Adipocyte (in vitro differentiated cells): Measurements from ENCODE around the gene CAMTA1.
"Not testable (repeated sequence)": the region's sequence is repeated elsewhere in the genome, so short reads cannot be mapped to it uniquely, and the experiment has no call there.

Source experiments
- DNase-seq: peaks from one replicate; pipeline ENCODE4 v3.0.0-alpha.2; 2015; ENCODE audit warnings: low read depth
- H3K27me3 ChIP-seq: replicated peaks from 2 replicates; pipeline ENCODE4 v1.7.0; 2013; ENCODE audit warnings: mild to moderate bottlenecking, low read length, moderate library complexity; ENCODE audit not compliant: control insufficient read depth, insufficient read depth
- H3K36me3 ChIP-seq: 2 replicates; pipeline ENCODE4 v1.7.0; 2013; ENCODE audit warnings: low read length, mild to moderate bottlenecking, moderate library complexity; ENCODE audit not compliant: control insufficient read depth, insufficient read depth, severe bottlenecking
- H3K4me1 ChIP-seq: 2 replicates; pipeline ENCODE4 v1.7.0; 2013; ENCODE audit warnings: mild to moderate bottlenecking, low read length, moderate library complexity; ENCODE audit not compliant: control insufficient read depth, insufficient read depth
- H3K4me3 ChIP-seq: 2 replicates; pipeline ENCODE4 v1.7.0; 2013; ENCODE audit warnings: mild to moderate bottlenecking, low read length, moderate library complexity
- H3K9ac ChIP-seq: 2 replicates; pipeline ENCODE4 v1.7.0; 2013; ENCODE audit warnings: mild to moderate bottlenecking, low read length, moderate library complexity
- H3K9me3 ChIP-seq: 2 replicates; pipeline ENCODE4 v1.7.0; 2013; ENCODE audit warnings: mild to moderate bottlenecking, low read length, moderate library complexity; ENCODE audit not compliant: control insufficient read depth

Gene CAMTA1

GRCh38 chr1:6832531-6833188 is 47.4 kb downstream of the CAMTA1 start:
- Histone ChIP-seq H3K9me3 (no peaks in the 10 kb centered on the region), H3K4me3 (no peak overlapping the region), H3K27me3 (no peaks in the 10 kb centered on the region), H3K9ac (no peak overlapping the region), H3K36me3 (peaks cover 3% of the 10 kb centered on the region), H3K4me1 (peaks cover 3% of the 10 kb centered on the region)
- no peak for DNase-seq

GRCh38 chr1:6833804-6834203 is 48.5 kb downstream of the CAMTA1 start:
- H3K9me3 ChIP-seq, result no peaks in the 10 kb centered on the region
- no peak overlapping the region for H3K4me3 ChIP-seq
- H3K36me3 ChIP-seq, result peaks cover 3% of the 10 kb centered on the region
- peaks cover 3% of the 10 kb centered on the region for H3K4me1 ChIP-seq
- H3K27me3 ChIP-seq, result no peaks in the 10 kb centered on the region
- no peak for DNase-seq
- H3K9ac ChIP-seq, result no peak overlapping the region

GRCh38 chr1:6834366-6834765 is 49.1 kb downstream of the CAMTA1 start:
- Histone ChIP-seq H3K27me3 (no peaks in the 10 kb centered on the region), H3K36me3 (peaks cover 1% of the 10 kb centered on the region), H3K9ac (no peak overlapping the region), H3K4me3 (no peak overlapping the region), H3K9me3 (no peaks in the 10 kb centered on the region), H3K4me1 (peaks cover 3% of the 10 kb centered on the region)
- DNase-seq, result no peak

DNA sequence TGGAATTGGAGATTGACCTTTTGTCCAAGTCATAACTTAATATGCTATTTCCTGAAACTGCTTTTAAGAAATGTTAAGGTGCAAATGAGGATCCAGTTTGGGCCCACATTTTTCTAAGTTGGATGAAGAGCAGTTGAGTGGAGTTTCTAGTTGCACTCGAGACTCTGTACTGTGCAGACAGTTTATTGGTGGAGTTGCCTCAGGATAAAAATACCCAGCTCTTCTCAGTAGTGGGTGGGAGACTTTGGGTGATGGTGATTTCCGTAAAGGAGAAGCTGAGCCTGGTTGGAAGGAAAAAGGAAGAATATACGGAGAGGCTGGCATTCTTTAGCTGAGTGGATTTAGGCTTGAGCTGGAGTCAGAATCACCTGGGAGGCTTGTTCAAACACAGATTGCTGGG is 49.9 kb downstream of the CAMTA1 start:
- no peaks in the 10 kb centered on the region for H3K36me3 ChIP-seq
- no peaks in the 10 kb centered on the region for H3K27me3 ChIP-seq
- no peaks in the 10 kb centered on the region for H3K9me3 ChIP-seq
- peaks cover 3% of the 10 kb centered on the region for H3K4me1 ChIP-seq
- H3K9ac ChIP-seq, result no peak overlapping the region
- no peak overlapping the region for H3K4me3 ChIP-seq
- no peak for DNase-seq

DNA sequence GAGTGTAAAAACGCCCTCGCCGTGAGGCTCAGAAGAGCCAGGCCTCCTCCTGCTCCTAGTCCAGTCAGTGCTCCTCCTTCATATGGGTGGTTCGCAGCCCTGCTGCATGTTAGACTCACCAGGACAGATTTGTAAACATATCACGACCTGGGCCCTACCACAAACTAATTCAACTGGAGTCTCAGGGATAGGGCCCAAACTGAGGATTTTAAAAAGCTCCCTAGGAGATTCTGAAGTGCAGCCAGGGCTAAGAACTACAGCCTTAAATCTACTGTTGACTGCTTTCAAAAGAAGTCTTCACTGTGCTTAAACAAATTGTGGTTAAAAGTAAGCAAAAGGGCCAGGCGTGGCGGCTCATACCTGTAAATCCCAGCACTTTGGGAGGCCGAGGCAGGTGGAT is 57.0 kb downstream of the CAMTA1 start:
- no peak for DNase-seq
- Histone ChIP-seq H3K27me3 (no peaks in the 10 kb centered on the region), H3K9ac (no peak overlapping the region), H3K4me3 (no peak overlapping the region), H3K36me3 (no peaks in the 10 kb centered on the region), H3K4me1 (no peaks in the 10 kb centered on the region), H3K9me3 (no peaks in the 10 kb centered on the region)

GRCh38 chr1:6845786-6846185 is 60.5 kb downstream of the CAMTA1 start:
- not testable (repeated sequence) for H3K36me3 ChIP-seq, H3K9ac ChIP-seq, H3K4me1 ChIP-seq, H3K9me3 ChIP-seq, DNase-seq, H3K27me3 ChIP-seq, H3K4me3 ChIP-seq

DNA sequence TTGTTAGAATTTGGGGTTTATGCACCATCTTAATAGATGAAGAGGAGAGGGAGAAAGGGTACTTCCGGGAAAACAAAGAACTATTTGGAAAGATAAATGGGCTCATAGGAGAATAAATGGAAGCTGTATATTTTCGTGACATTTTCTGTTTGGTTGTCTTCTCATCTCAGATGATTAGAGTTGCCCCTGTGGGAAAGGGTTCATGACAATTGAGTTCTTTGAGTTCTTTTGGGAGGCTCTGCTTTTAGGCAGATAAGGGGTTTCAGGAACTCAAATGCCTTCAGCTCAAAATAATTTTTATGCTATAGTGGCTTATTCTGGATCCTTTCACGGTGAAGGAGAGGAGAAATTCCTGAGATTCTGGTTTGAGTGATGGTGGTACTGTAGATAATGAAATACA is 63.6 kb downstream of the CAMTA1 start:
- Histone ChIP-seq H3K9me3 (peaks cover 2% of the 10 kb centered on the region), H3K9ac (no peak overlapping the region), H3K4me3 (no peak overlapping the region), H3K27me3 (no peaks in the 10 kb centered on the region), H3K36me3 (no peaks in the 10 kb centered on the region), H3K4me1 (peaks cover 8% of the 10 kb centered on the region)
- DNase-seq, result no peak

DNA sequence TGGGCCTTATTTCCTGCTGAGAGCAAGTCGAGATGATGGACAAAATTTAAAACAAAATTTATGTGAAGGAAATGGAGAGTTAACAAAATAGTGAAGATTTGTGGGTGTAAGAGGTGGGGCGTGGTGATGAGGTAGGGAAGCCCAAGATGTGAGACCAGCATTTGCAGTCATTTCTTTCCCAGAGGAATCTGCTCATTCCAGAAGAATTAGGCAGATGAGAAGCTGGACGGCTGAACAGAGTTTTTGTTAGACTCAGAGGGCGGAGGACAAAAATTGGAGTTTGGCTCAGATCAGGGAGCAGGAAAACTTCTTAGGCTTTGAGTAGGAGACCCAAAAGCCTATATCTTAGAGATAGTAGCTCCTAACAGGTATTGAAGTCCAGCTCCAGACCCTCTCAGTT is 65.3 kb downstream of the CAMTA1 start:
- no peak overlapping the region for H3K4me3 ChIP-seq
- H3K4me1 ChIP-seq, result peaks cover 8% of the 10 kb centered on the region
- no peak for DNase-seq
- H3K9me3 ChIP-seq, result peaks cover 3% of the 10 kb centered on the region
- no peaks in the 10 kb centered on the region for H3K27me3 ChIP-seq
- peak overlapping the region; percentile 68 for H3K9ac ChIP-seq
- no peaks in the 10 kb centered on the region for H3K36me3 ChIP-seq

DNA sequence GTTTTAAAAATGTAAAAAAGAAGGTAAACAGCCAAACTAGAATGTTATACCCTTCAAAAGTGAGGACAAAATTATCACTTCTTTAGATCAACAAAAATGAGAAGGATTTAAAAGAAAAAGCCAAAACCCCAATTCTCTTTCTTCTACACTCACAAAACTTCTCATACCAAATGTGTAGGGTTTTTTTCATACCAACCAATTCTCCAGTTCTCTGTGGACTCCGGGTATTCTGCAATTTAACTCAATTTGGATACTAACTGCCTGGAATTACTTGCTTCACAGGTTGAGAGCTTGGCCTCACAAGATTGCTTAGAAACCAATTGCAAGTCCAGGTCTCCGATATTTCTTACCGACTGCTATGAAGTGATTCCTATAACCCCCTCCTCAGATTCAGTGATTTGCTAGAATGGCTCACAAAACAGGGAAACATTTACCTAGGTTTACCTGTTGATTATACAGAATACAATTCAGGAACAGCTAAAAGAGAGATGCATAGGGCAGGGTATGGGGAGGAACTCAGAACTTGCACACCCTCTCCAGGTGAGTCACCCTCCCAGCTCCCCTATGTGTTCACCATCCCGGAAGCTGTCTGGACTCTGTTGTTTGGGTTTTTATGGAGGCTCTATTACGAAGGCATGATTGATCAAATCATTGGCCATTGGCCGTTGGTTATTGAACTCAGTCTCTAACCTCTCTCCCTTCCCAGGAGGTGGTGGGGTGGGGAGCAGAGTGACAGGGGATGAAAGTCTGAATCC is 67.1 kb downstream of the CAMTA1 start:
- Histone ChIP-seq H3K9ac (no peak overlapping the region), H3K27me3 (no peaks in the 10 kb centered on the region), H3K36me3 (no peaks in the 10 kb centered on the region), H3K4me1 (peaks cover 8% of the 10 kb centered on the region), H3K9me3 (peaks cover 3% of the 10 kb centered on the region), H3K4me3 (no peak overlapping the region)
- DNase-seq, result no peak

- Histone ChIP-seq H3K27me3 (no peaks in the 10 kb centered on the region), H3K9me3 (peaks cover 3% of the 10 kb centered on the region), H3K36me3 (no peaks in the 10 kb centered on the region), H3K9ac (no peak overlapping the region), H3K4me1 (peaks cover 10% of the 10 kb centered on the region), H3K4me3 (no peak overlapping the region)
- no peak for DNase-seq
Observed at GRCh38 chr1:6854166-6854565, 68.9 kb downstream of the CAMTA1 start.

DNA sequence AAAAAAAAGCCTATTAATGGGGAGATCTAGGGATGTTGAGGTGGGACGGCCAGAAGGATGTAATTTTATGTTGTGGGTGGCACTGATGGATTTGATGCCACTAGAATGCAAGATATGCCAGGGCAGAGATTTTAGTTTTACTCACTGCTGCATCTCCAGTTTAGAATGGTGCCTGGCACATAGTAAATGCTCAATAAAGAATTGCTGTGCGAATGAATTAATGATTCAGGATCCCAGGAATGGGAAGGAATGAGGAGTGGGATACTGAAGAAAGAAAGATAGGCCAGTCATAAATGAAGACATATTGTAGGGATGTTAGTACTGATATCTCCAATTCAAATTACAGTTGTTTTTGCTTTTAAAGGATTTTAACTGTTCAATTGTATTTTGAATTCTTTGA is 72.6 kb downstream of the CAMTA1 start:
- Histone ChIP-seq H3K4me3 (no peak overlapping the region), H3K4me1 (peaks cover 16% of the 10 kb centered on the region), H3K36me3 (no peaks in the 10 kb centered on the region), H3K9ac (no peak overlapping the region), H3K9me3 (peaks cover 3% of the 10 kb centered on the region), H3K27me3 (no peaks in the 10 kb centered on the region)
- DNase-seq, result no peak
